Fibroblast of villous mesenchyme (primary cell): ENCODE data around the gene TMF1. TPM values are rescaled to one million over a fixed set of nuclear protein-coding genes. Genes with fewer than 3 reads are reported as not detected.

Source experiments
- DNase-seq: peaks from one replicate; pipeline ENCODE4 v3.0.0-alpha.2; 2010; ENCODE audit warnings: low read depth
- H3K4me3 ChIP-seq: 2 replicates; pipeline ENCODE4 v1.5.1; 2011; ENCODE audit warnings: low read depth, mild to moderate bottlenecking, low read length
- CTCF ChIP-seq: IDR thresholded peaks from 2 replicates; pipeline ENCODE4 v1.5.1; 2012; ENCODE audit warnings: low read depth, mild to moderate bottlenecking, low read length; ENCODE audit not compliant: insufficient read depth
- total RNA-seq: library from RNA; depleted of rRNA; stranded (reverse); fragments of >200 nt; gene quantifications from 2 replicates; pipeline ENCODE4 v1.2.3, GENCODE V29; 2012

Gene TMF1
- total RNA-seq, 1 donor, result 49.2 TPM

- H3K4me3 ChIP-seq, result no peak overlapping the region
- DNase-seq, result no peak
Measured at GRCh38 chr3:69008980-69009379, 43.2 kb downstream of the TMF1 start.

DNA sequence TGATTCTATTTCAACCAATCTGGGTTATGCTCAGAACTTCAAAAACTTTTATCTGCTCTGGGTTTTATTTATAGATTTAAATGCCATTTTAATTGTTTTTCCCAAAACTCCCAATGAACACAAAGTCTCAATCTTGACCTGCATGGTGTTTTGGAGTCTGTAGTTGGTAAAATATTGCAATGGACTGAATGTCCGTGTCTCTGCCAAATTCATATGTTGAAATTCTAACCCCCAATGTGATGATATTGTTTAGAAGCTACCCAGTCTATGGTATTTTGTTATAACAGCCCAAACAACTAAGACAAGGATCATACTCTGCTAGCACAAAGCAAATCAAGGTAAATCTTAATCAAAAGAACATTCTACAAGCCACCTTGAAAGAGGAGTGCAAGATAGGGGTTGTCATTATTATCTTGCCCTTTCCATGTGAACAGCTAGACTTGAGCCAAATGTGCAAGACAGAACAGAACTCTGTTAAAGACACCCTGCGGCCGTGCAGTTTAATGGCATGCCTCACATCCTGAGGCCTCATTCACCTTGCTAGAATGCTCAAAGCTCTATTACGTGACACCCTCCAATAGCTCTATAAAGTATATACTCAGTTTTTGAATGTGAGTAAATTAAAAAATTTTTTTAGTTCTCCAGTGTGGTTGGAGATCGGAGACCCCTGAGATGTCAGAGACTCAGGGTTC, 46.2 kb downstream of the TMF1 start:
- DNase-seq, result no peak
- TF ChIP-seq CTCF, result no peak
- H3K4me3 ChIP-seq, result no peak overlapping the region

More at GRCh38 chr3:69008980-69009379, 43.2 kb downstream of the TMF1 start:
- TF ChIP-seq CTCF, result no peak

DNA sequence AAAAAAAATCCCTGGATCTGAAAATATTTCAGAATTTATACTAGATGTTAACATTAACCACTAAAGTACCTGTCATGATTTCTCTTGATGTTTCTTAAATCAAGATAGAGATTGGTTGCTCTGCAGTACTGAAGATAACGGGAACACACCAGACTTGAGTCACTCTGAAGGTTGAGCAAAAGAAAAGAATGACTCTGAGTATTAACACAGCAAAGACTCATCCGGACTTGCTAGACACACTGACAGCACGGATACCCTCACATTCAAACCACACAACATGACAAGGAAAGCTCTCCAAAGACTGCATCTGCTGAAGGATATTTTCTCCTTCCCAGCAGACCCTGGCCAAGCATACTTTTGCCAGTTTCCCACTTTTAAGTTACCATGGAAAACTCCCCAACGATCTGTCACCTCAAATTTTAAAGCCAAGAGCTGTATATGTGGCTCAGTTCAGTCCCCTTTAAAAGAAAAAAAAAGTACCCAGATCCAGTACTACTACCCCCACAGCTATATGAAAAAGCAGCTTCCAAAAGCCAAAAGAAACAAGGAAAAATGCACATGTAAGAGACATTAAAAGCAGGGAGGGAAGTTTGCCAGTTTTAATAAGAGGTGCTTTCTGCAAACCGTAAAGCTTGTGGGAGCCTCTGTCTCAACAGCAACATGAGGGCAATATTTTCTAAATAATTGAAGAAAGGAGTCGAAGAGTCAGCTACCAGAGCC, 46.9 kb downstream of the TMF1 start:
- DNase-seq, result no peak
- no peak for TF ChIP-seq CTCF
- no peak overlapping the region for H3K4me3 ChIP-seq

DNA sequence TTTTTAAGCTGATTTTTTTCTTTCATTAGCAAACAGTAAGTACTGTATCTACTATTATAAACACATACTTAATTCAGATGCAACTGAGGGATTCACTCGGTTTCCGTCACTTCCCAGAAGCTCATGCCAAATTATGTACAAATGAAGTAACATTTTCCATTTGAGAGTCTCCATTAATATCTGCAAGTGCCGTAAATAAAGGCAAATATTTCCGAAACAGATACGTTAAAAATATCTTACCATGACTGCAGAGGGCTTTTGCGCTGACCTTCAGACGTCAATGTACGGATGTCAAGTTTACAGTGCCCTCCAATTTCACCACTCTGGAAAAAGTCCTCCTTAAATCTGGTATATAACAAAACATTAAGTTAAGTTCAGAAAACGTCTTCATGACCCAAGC, 48.0 kb downstream of the TMF1 start:
- no peak overlapping the region for H3K4me3 ChIP-seq
- no peak for TF ChIP-seq CTCF
- DNase-seq, result no peak

DNA sequence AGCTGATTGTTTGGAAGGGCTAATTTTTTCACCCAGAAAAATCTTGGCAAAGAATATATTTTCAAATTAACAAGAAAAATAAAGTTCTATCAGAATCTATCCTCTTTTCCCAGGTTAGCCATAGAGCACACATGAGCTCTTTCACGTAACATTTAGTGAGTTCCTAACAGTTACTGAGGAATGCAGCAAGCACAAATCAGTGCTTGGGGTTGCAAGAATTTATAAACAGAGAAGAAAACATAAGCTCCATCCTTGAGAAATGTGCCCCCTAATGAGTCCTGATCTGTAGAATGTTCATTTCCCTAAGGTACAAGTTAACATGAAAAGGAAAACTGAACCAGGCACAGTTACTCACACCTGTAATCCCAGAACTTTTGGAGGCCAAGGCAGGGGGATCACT, 52.5 kb downstream of the TMF1 start:
- no peak for DNase-seq
- no peak for TF ChIP-seq CTCF
- no peak overlapping the region for H3K4me3 ChIP-seq

GRCh38 chr3:68999158-68999557, 53.0 kb downstream of the TMF1 start:
- DNase-seq, result no peak
- TF ChIP-seq CTCF, result no peak
- H3K4me3 ChIP-seq, result no peak overlapping the region
